ENCODE data around the gene SNRPF.
A peak's percentile ranks its signal among the peaks of the same experiment; 100 is the strongest.
"Not testable (repeated sequence)": the region's sequence is repeated elsewhere in the genome, so short reads cannot be mapped to it uniquely, and the experiment has no call there.

Gene SNRPF

GRCh38 chr12:95836185-95836609, 22.6 kb upstream of the SNRPF start:
- Histone ChIP-seq H3K9me3 (ENCODE audit: control insufficient read depth, low read length) (no peaks in the 10 kb centered on the region), H3K36me3 (ENCODE audit: control insufficient read depth, insufficient read depth, low read length) (no peaks in the 10 kb centered on the region), H3K27ac (no peak overlapping the region), H2AFZ (peak overlapping the region; percentile 9), H3K27me3 (ENCODE audit: control insufficient read depth, insufficient read depth, low read length) (no peaks in the 10 kb centered on the region), H3K4me1 (no peaks in the 10 kb centered on the region), H3K79me2 (no peaks in the 10 kb centered on the region), H3K4me3 (ENCODE audit: low read depth, low read length) (no peak overlapping the region), H3K9ac (no peak overlapping the region), H3K4me2 (ENCODE audit: low read length) (no peak overlapping the region)
- TF ChIP-seq CTCF (IDR thresholded peaks at IDR 0.05) = no peak

GRCh38 chr12:95836630-95837239, 22.0 kb upstream of the SNRPF start:
- no peaks in the 10 kb centered on the region for H3K79me2 ChIP-seq
- no peak overlapping the region for H3K4me3 ChIP-seq (ENCODE audit: low read depth, low read length)
- no peaks in the 10 kb centered on the region for H3K27me3 ChIP-seq (ENCODE audit: control insufficient read depth, insufficient read depth, low read length)
- no peak overlapping the region for H3K27ac ChIP-seq
- no peak overlapping the region for H3K4me2 ChIP-seq (ENCODE audit: low read length)
- H3K9me3 ChIP-seq (ENCODE audit: control insufficient read depth, low read length) = no peaks in the 10 kb centered on the region
- no peaks in the 10 kb centered on the region for H3K4me1 ChIP-seq
- TF ChIP-seq CTCF (IDR thresholded peaks at IDR 0.05) = no peak
- H3K9ac ChIP-seq = no peak overlapping the region
- peak overlapping the region; percentile 9 for H2AFZ ChIP-seq
- H3K36me3 ChIP-seq (ENCODE audit: control insufficient read depth, insufficient read depth, low read length) = no peaks in the 10 kb centered on the region

DNA sequence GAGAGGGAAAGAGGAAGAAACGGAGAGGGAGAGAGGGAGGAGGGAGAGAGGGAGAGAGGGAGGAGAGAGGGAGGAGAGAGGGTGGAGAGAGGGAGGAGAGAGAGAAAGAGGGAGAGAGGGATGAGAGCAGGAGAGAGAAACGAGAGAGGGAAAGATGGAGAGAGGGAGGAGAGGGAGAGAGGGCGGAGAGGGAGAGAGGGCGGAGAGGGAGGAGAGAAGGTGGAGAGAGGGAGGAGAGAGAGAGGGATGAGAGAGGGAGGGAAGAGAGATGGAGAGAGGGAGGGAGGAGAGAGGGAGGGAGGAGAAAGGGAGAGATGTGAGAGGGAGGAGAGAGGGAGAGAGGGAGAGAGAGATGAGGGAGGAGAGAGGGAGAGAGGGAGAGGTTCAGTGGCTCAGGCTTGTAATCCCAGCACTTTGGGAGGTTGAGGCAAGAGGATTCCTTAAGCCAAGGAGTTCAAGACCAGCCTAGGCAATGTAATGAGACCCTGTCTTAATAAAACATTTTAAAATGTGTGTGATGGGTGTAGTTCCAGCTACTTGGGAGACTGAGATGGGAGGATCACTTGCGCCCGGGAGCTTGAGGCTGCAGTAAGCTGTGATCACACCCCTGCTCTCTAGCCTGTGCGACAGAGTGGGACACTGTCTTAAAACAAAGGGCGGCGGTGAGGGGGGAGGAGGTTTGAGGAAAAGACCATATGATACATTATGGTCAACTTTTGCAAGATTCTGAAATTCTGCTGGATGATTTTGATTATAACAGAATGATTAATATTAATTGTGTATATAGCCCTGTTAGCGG, 21.3 kb upstream of the SNRPF start:
- Histone ChIP-seq H3K27me3 (ENCODE audit: control insufficient read depth, insufficient read depth, low read length) (no peaks in the 10 kb centered on the region), H3K9ac (no peak overlapping the region), H3K36me3 (ENCODE audit: control insufficient read depth, insufficient read depth, low read length) (no peaks in the 10 kb centered on the region), H3K4me3 (ENCODE audit: low read depth, low read length) (no peak overlapping the region), H3K4me2 (ENCODE audit: low read length) (no peak overlapping the region), H3K79me2 (no peaks in the 10 kb centered on the region), H3K4me1 (no peaks in the 10 kb centered on the region), H2AFZ (peak overlapping the region; percentile 9), H3K27ac (no peak overlapping the region), H3K9me3 (ENCODE audit: control insufficient read depth, low read length) (no peaks in the 10 kb centered on the region)
- no peak for TF ChIP-seq CTCF (IDR thresholded peaks at IDR 0.05)

- Histone ChIP-seq H3K27me3 (ENCODE audit: control insufficient read depth, insufficient read depth, low read length) (no peaks in the 10 kb centered on the region), H3K4me1 (no peaks in the 10 kb centered on the region), H3K4me2 (ENCODE audit: low read length) (no peak overlapping the region), H3K9ac (no peak overlapping the region), H3K27ac (no peak overlapping the region), H3K4me3 (ENCODE audit: low read depth, low read length) (no peak overlapping the region), H3K79me2 (no peaks in the 10 kb centered on the region), H3K36me3 (ENCODE audit: control insufficient read depth, insufficient read depth, low read length) (no peaks in the 10 kb centered on the region), H3K9me3 (ENCODE audit: control insufficient read depth, low read length) (no peaks in the 10 kb centered on the region), H2AFZ (no peak overlapping the region)
- no peak for TF ChIP-seq CTCF (IDR thresholded peaks at IDR 0.05)
Observed at GRCh38 chr12:95838125-95838524, 20.6 kb upstream of the SNRPF start.

- not testable (repeated sequence) for H2AFZ ChIP-seq; H3K27ac ChIP-seq; H3K9me3 ChIP-seq (ENCODE audit: control insufficient read depth, low read length); H3K27me3 ChIP-seq (ENCODE audit: control insufficient read depth, insufficient read depth, low read length); H3K4me2 ChIP-seq (ENCODE audit: low read length); H3K4me3 ChIP-seq (ENCODE audit: low read depth, low read length); H3K9ac ChIP-seq; H3K36me3 ChIP-seq (ENCODE audit: control insufficient read depth, insufficient read depth, low read length); H3K4me1 ChIP-seq; H3K79me2 ChIP-seq
Observed at GRCh38 chr12:95842426-95842825, 16.3 kb upstream of the SNRPF start.

Data from parathyroid adenoma (tissue), 2 donors.